Measurements from ENCODE around the gene INPP5E. TPM values are rescaled to one million over a fixed set of nuclear protein-coding genes. Genes with fewer than 3 reads are reported as not detected.

Gene INPP5E
- total RNA-seq, 1 donor from 2014 or later: 23.3 TPM

DNA sequence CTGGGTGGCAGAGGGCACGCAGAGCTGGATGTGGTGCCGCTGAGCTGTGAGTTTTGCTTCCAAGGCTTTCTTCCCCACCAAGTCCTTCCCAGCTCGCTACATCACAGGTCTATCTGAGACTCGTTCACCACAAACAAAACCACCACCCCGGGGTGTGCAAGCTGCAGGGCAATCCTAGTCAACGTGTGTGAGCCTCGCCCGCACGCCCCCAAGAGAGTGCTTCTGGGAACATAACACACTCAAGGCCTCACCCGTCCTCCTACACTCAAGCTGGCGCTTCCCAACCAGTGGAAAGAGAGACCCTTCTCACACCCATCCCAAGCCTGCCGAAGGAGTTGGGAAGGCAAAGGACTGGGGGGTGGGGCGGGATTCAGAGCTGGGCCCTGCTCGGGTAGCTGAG, 50.2 kb downstream of the INPP5E start:
- Mint-ChIP-seq H3K9me3 (no peaks in the 10 kb centered on the region), H3K4me1 (no peaks in the 10 kb centered on the region), H3K27ac (no peak overlapping the region), H3K36me3 (peaks cover 40% of the 10 kb centered on the region), H3K27me3 (ENCODE audit: low read depth) (no peaks in the 10 kb centered on the region), H3K4me3 (no peak overlapping the region)
- no peak for DNase-seq (ENCODE audit: low spot score in 2 of 2, unreplicated experiment in 2 of 2)
- TF ChIP-seq, protein P1, sequence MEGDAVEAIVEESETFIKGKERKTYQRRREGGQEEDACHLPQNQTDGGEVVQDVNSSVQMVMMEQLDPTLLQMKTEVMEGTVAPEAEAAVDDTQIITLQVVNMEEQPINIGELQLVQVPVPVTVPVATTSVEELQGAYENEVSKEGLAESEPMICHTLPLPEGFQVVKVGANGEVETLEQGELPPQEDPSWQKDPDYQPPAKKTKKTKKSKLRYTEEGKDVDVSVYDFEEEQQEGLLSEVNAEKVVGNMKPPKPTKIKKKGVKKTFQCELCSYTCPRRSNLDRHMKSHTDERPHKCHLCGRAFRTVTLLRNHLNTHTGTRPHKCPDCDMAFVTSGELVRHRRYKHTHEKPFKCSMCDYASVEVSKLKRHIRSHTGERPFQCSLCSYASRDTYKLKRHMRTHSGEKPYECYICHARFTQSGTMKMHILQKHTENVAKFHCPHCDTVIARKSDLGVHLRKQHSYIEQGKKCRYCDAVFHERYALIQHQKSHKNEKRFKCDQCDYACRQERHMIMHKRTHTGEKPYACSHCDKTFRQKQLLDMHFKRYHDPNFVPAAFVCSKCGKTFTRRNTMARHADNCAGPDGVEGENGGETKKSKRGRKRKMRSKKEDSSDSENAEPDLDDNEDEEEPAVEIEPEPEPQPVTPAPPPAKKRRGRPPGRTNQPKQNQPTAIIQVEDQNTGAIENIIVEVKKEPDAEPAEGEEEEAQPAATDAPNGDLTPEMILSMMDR (IDR thresholded peaks at IDR 0.05; ENCODE audit: unreplicated experiment): no peak

DNA sequence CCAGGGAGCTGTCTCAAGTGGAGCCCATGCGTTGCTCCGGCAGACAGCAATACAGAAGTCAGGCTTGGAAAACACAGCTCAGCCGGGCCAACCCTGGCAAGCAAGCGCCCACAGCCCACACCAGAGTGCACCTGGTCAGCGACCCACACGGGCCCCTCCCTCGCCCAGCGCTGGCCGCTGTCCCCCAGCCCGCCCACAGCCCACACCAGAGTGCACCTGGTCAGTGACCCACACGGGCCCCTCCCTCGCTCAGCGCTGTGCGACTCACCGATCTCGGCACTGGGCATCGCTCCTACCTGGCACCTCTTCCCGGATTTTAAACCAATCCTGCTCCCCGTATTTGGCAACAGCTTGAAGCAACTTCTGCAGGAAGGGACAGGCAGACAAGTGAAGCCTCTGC, 52.4 kb downstream of the INPP5E start:
- Mint-ChIP-seq H3K36me3 (peaks cover 42% of the 10 kb centered on the region), H3K27ac (no peak overlapping the region), H3K4me3 (no peak overlapping the region), H3K9me3 (no peaks in the 10 kb centered on the region), H3K4me1 (no peaks in the 10 kb centered on the region), H3K27me3 (ENCODE audit: low read depth) (no peaks in the 10 kb centered on the region)
- no peak for DNase-seq (ENCODE audit: low spot score in 2 of 2, unreplicated experiment in 2 of 2)
- TF ChIP-seq, protein P1 (IDR thresholded peaks at IDR 0.05; ENCODE audit: unreplicated experiment): no peak

DNA sequence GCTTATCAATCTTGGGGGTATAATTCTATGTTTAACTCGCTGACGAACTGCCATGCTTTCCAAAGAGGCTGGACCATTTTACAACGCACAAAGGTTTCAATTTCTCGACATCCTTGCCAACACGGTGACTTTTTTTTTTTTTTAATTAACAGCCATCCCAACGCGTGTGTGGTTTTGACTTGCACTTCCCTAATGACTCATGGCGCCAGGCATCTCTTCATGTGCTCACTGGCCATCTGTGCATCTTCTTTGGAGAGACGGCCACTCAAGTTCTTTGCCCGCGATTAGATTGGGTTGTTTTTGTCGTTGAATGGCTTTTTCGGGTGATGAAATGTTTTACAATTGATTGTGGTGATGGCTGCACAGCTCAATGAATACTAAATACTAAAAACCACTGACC, 53.6 kb downstream of the INPP5E start:
- H3K4me3 Mint-ChIP-seq: no peak overlapping the region
- H3K4me1 Mint-ChIP-seq: no peaks in the 10 kb centered on the region
- DNase-seq (ENCODE audit: low spot score in 2 of 2, unreplicated experiment in 2 of 2): no peak
- no peaks in the 10 kb centered on the region for H3K27me3 Mint-ChIP-seq (ENCODE audit: low read depth)
- H3K9me3 Mint-ChIP-seq: no peaks in the 10 kb centered on the region
- H3K27ac Mint-ChIP-seq: no peak overlapping the region
- TF ChIP-seq, protein P1 (IDR thresholded peaks at IDR 0.05; ENCODE audit: unreplicated experiment): no peak
- H3K36me3 Mint-ChIP-seq: peaks cover 33% of the 10 kb centered on the region

DNA sequence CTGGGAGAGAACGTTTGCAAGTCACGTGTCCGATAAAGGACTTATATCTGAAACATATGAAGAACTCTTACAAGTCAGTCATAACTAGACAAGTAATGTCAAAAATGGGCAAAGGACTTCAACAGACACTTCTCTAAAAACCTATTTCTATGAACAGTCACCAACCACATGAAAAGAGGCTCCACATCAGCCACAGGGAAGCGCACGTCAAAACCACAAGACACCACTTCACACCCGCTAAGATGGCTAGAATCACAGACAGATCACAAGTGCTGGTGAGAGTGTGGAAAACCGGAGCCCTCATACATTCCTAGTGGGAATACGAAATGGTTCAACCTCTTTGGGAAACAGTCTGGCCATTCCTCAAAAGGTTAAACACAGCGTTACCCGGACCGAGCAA, 54.6 kb downstream of the INPP5E start:
- Mint-ChIP-seq H3K27ac (no peak overlapping the region), H3K36me3 (peaks cover 33% of the 10 kb centered on the region), H3K27me3 (ENCODE audit: low read depth) (no peaks in the 10 kb centered on the region), H3K9me3 (no peaks in the 10 kb centered on the region), H3K4me3 (no peak overlapping the region), H3K4me1 (no peaks in the 10 kb centered on the region)
- DNase-seq (ENCODE audit: low spot score in 2 of 2, unreplicated experiment in 2 of 2): no peak
- TF ChIP-seq, protein P1 (IDR thresholded peaks at IDR 0.05; ENCODE audit: unreplicated experiment): no peak

DNA sequence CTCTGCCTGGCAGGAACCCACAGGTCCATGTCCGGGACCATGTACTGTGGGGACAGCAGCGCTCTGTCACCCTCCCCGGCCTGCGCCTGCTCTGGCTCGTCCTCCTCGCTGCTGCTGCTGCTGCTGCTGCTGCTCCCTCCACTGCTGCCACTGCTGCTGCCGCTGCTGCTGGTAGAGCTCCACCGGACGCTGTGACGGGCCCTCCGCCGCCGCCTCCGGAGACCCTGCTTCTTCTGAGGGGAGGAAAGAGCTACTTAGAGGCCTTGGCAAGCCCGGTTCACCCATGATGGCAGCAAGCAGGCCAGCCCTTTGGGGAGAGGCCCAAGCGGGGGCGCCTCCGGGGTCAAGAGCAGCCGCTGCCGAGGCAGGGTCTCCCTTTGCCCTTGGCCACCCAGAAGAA, 56.2 kb downstream of the INPP5E start:
- no peak for DNase-seq (ENCODE audit: low spot score in 2 of 2, unreplicated experiment in 2 of 2)
- Mint-ChIP-seq H3K27me3 (ENCODE audit: low read depth) (no peaks in the 10 kb centered on the region), H3K4me3 (no peak overlapping the region), H3K9me3 (no peaks in the 10 kb centered on the region), H3K27ac (no peak overlapping the region), H3K4me1 (no peaks in the 10 kb centered on the region), H3K36me3 (peaks cover 28% of the 10 kb centered on the region)
- TF ChIP-seq, protein P1 (IDR thresholded peaks at IDR 0.05; ENCODE audit: unreplicated experiment): no peak

DNA sequence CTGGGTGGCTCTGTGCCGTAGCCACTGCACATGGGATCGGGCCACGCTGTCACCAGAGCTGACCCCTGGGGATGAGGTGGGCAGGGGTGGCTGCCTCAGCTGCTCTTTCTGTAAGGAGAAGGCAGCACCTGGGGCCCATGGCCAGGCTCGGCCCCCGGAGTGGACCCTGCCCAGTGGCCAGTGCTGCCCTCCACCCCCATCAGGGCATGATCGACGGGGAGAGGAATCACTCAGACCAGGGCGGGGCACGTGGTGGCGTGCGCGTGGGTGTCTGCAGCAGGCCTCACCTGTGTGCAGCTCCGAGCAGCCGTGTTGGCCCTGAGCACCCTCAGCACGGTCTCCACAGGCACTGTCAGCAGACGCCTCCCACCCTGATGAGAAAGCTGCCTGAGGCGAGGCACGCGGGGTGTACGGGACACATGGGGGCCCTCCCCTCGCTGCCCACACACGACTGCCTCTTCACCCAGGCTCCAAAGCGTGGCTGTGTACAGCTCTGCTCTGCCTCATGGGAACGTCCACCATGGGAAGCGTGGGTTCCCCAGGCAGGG, 57.6 kb downstream of the INPP5E start:
- Mint-ChIP-seq H3K4me3 (no peak overlapping the region), H3K9me3 (no peaks in the 10 kb centered on the region), H3K27me3 (ENCODE audit: low read depth) (no peaks in the 10 kb centered on the region), H3K4me1 (no peaks in the 10 kb centered on the region), H3K27ac (no peak overlapping the region), H3K36me3 (peaks cover 20% of the 10 kb centered on the region)
- DNase-seq (ENCODE audit: low spot score in 2 of 2, unreplicated experiment in 2 of 2): no peak
- TF ChIP-seq, protein P1 (IDR thresholded peaks at IDR 0.05; ENCODE audit: unreplicated experiment): no peak
